ENCODE data around the gene PPP1R1B. TPM values are rescaled to one million over a fixed set of nuclear protein-coding genes. Genes with fewer than 3 reads are reported as not detected.

The PPP1R1B gene
- total and polyA plus RNA-seq, 9 of the 15 experiments (the other 6 are each of a cell fraction or from before 2014, with no cell fraction given), result 0.07 to 0.18 (median 0.10) TPM; not detected in 4

GRCh38 chr17:39627047-39627711 lies 427 bp downstream of the PPP1R1B start:
- Histone ChIP-seq H3K4me2 (ENCODE audit: insufficient read depth, low read length) (no peak overlapping the region), H3K4me1 (replicated peaks in 1 of 2; ENCODE audit: control insufficient read depth in 2 of 2, insufficient read depth in 2 of 2, low read length in 2 of 2) (peaks cover 1 to 44% of the 10 kb centered on the region in 2 experiments; a peak in 2 of 5 replicates), H3K9me1 (ENCODE audit: control insufficient read depth, insufficient read depth, low read length) (no peaks in the 10 kb centered on the region), H2AFZ (ENCODE audit: low read depth, low read length) (no peak overlapping the region), H3K4me3 (no peak overlapping the region), H3K36me3 (ENCODE audit: control insufficient read depth, insufficient read depth, low read length) (no peaks in the 10 kb centered on the region), H3K27me3 (ENCODE audit: control insufficient read depth in 2 of 2, insufficient read depth in 2 of 2, low read length in 2 of 2) (no peaks in the 10 kb centered on the region), H3K9me3 (replicated peaks; ENCODE audit: control insufficient read depth, insufficient read depth, low read depth, low read length) (no peaks in the 10 kb centered on the region), H4K20me1 (replicated peaks; ENCODE audit: control insufficient read depth, insufficient read depth, low read length) (no peaks in the 10 kb centered on the region), H3K27ac (ENCODE audit: extremely low read depth, low read depth, low read length) (no peak overlapping the region), H3K9ac (ENCODE audit: insufficient read depth in 1 of 2, low read depth in 2 of 2, low read length in 2 of 2) (0 out of 4 replicates have a peak overlapping the region, but pooled peaks of 1 of the 2 experiments have one; percentile 76), H3K79me2 (ENCODE audit: control insufficient read depth, insufficient read depth, low read length) (no peaks in the 10 kb centered on the region)
- intact Hi-C loops (cut with micrococcal nuclease), result no loop called here
- no TSS peak for BruUV-seq (replicated peaks)
- TF ChIP-seq ZNF124 (CRISPR knock-in tag; IDR thresholded peaks at IDR 0.05) (no peak), ZNF316 (IDR thresholded peaks at IDR 0.05) (no peak), PREB (CRISPR knock-in tag; IDR thresholded peaks at IDR 0.05) (no peak), ZHX1 (conservative IDR thresholded peaks at IDR 0.05; ENCODE audit: low read length) (no peak), ZNF134 (CRISPR knock-in tag; conservative IDR thresholded peaks at IDR 0.05) (no peak), CLOCK (CRISPR knock-in tag; IDR thresholded peaks at IDR 0.05; ENCODE audit: borderline replicate concordance) (no peak), NELFE (IDR thresholded peaks at IDR 0.05; ENCODE audit: insufficient read depth, insufficient read length) (no peak), ERF (CRISPR knock-in tag; IDR thresholded peaks at IDR 0.05) (no peak), ZNF778 (CRISPR knock-in tag; IDR thresholded peaks at IDR 0.05) (no peak)
- no peak for ATAC-seq
- CTCF ChIA-PET (ENCODE audit: low intra/inter-chr PET ratio), result no interaction called here
- in situ Hi-C loops (cut with MboI), result no loop called here
- WGBS (ENCODE audit: insufficient coverage, low coverage, missing lambda C conversion rate), result 77% methylated on average over 5 of the region's 72 CpGs
- FAIRE-seq, result no peak
- POLR2A ChIA-PET, result interaction anchor here (0.8 to 1.6 kb wide), 3 partner anchors 10 to 95 kb away, joined by 3 to 7 read pairs (median 4); no protein-coding TSS in a partner anchor
- DNase-seq (ENCODE audit: extremely low read depth in 1 of 4, low spot score in 3 of 4), result no peak
